ENCODE data around the gene SERPINB8. TPM values are rescaled to one million over a fixed set of nuclear protein-coding genes. Genes with fewer than 3 reads are reported as not detected.

The SERPINB8 gene
- total and polyA plus RNA-seq, 2 donors (not counting 1 experiment from before 2014, with no cell fraction given): 14.4 to 22.1 TPM

DNA sequence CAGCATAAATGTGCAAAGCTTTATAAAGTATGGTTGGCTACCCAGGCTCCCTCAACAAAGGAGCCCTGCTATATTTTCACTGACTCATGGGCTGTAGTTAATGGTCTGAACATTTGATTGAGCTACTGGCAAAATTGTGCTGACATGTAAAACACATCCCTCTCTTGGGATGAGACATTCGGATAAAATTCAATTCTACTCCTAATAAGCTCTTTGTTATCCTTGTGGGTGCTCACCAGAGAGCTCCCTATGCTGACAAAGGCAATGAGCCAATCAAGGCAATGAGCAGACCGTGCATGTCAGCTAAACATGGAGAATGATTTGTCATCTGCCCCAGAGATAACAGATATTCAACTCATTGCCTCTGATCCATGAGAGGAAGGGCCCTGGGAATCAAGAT is 27.7 kb downstream of the SERPINB8 start:
- Histone ChIP-seq H2AFZ (ENCODE audit: insufficient read depth, low read depth, low read length, poor library complexity, severe bottlenecking) (no peak overlapping the region), H3K4me3 (ENCODE audit: control extremely low read depth in 1 of 5, extremely low read depth in 1 of 5, insufficient read depth in 1 of 5, low read depth in 2 of 5, low read length in 4 of 5) (no peak overlapping the region), H3K36me3 (replicated peaks in 1 of 2; ENCODE audit: control extremely low read depth in 1 of 2, control insufficient read depth in 1 of 2, extremely low read depth in 1 of 2, insufficient read depth in 2 of 2, low read length in 1 of 2) (no peaks in the 10 kb centered on the region), H3K9ac (ENCODE audit: low read length) (no peak overlapping the region), H3K9me3 (ENCODE audit: control extremely low read depth in 1 of 3, control insufficient read depth in 2 of 3, insufficient read depth in 1 of 3, low read length in 2 of 3) (peaks cover 7 to 24% (median 21%) of the 10 kb centered on the region in 3 donors), H3K27me3 (replicated peaks in 1 of 4; ENCODE audit: control extremely low read depth in 1 of 4, control insufficient read depth in 3 of 4, insufficient read depth in 4 of 4, low read length in 3 of 4) (no peaks in the 10 kb centered on the region), H3K79me2 (ENCODE audit: control insufficient read depth, insufficient read depth, low read length) (no peaks in the 10 kb centered on the region), H3K27ac (ENCODE audit: low read length in 2 of 2) (no peak overlapping the region), H4K20me1 (ENCODE audit: control insufficient read depth, insufficient read depth, low read length, poor library complexity, severe bottlenecking) (no peaks in the 10 kb centered on the region), H3K4me2 (replicated peaks; ENCODE audit: low read depth, low read length, poor library complexity, severe bottlenecking) (no peak overlapping the region), H3K4me1 (ENCODE audit: control insufficient read depth in 2 of 2, insufficient read depth in 2 of 2, low read length in 2 of 2) (no peaks in the 10 kb centered on the region)
- Mint-ChIP-seq H3K27me3 (peaks cover 9% of the 10 kb centered on the region), H3K9me3 (ENCODE audit: insufficient read depth) (peaks cover 5% of the 10 kb centered on the region), H3K4me3 (no peak overlapping the region), H3K27ac (no peak overlapping the region), H3K4me1 (no peaks in the 10 kb centered on the region)
- POLR2A ChIA-PET: no interaction called here
- intact Hi-C loops (cut with micrococcal nuclease): no loop called here
- no peak for DNase-seq
- WGBS (ENCODE audit: insufficient coverage): 100% methylated on average over 2 of the region's 2 CpGs
- no peak for ATAC-seq (ENCODE audit: low read depth)
- CTCF ChIA-PET: interaction anchor here (1.0 to 4.9 kb wide), 3 partner anchors 13 to 34 kb away, joined by 3 to 50 read pairs (median 3); no protein-coding TSS in a partner anchor
- TF ChIP-seq, protein P1, sequence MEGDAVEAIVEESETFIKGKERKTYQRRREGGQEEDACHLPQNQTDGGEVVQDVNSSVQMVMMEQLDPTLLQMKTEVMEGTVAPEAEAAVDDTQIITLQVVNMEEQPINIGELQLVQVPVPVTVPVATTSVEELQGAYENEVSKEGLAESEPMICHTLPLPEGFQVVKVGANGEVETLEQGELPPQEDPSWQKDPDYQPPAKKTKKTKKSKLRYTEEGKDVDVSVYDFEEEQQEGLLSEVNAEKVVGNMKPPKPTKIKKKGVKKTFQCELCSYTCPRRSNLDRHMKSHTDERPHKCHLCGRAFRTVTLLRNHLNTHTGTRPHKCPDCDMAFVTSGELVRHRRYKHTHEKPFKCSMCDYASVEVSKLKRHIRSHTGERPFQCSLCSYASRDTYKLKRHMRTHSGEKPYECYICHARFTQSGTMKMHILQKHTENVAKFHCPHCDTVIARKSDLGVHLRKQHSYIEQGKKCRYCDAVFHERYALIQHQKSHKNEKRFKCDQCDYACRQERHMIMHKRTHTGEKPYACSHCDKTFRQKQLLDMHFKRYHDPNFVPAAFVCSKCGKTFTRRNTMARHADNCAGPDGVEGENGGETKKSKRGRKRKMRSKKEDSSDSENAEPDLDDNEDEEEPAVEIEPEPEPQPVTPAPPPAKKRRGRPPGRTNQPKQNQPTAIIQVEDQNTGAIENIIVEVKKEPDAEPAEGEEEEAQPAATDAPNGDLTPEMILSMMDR (IDR thresholded peaks at IDR 0.05): no peak
- TF ChIP-seq EZH2 (IDR thresholded peaks at IDR 0.05; ENCODE audit: borderline replicate concordance, insufficient read depth, low read depth, low read length, poor library complexity, severe bottlenecking): no peak

DNA sequence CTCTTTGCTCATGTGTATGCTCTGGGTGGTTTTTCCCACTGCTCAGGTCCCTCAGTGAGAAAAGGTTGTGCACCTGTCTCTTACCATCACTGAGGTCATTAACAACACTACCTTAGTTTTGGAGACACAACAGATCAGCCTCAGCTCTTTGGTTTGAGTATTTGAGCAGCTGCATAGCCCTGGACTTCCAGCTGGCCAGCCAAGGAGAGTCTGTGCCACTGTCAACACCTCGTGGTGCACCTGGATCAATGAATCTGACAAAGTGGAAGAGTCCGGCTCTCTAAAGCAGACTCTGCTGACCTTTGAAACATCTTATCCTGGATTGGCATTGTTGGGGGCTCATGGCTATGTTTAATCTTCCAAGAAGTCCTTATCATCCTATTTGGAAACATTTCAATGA is 30.0 kb downstream of the SERPINB8 start:
- Histone ChIP-seq H3K27ac (ENCODE audit: low read length in 2 of 2) (no peak overlapping the region), H3K4me2 (replicated peaks; ENCODE audit: low read depth, low read length, poor library complexity, severe bottlenecking) (no peak overlapping the region), H3K27me3 (replicated peaks in 1 of 4; ENCODE audit: control extremely low read depth in 1 of 4, control insufficient read depth in 3 of 4, insufficient read depth in 4 of 4, low read length in 3 of 4) (peaks cover 0 to 3% (median 0%) of the 10 kb centered on the region in 4 experiments), H3K79me2 (ENCODE audit: control insufficient read depth, insufficient read depth, low read length) (no peaks in the 10 kb centered on the region), H4K20me1 (ENCODE audit: control insufficient read depth, insufficient read depth, low read length, poor library complexity, severe bottlenecking) (no peaks in the 10 kb centered on the region), H2AFZ (ENCODE audit: insufficient read depth, low read depth, low read length, poor library complexity, severe bottlenecking) (no peak overlapping the region), H3K9ac (ENCODE audit: low read length) (no peak overlapping the region), H3K4me1 (ENCODE audit: control insufficient read depth in 2 of 2, insufficient read depth in 2 of 2, low read length in 2 of 2) (no peaks in the 10 kb centered on the region), H3K4me3 (ENCODE audit: control extremely low read depth in 1 of 5, extremely low read depth in 1 of 5, insufficient read depth in 1 of 5, low read depth in 2 of 5, low read length in 4 of 5) (no peak overlapping the region), H3K36me3 (replicated peaks in 1 of 2; ENCODE audit: control extremely low read depth in 1 of 2, control insufficient read depth in 1 of 2, extremely low read depth in 1 of 2, insufficient read depth in 2 of 2, low read length in 1 of 2) (no peaks in the 10 kb centered on the region), H3K9me3 (ENCODE audit: control extremely low read depth in 1 of 3, control insufficient read depth in 2 of 3, insufficient read depth in 1 of 3, low read length in 2 of 3) (peaks cover 7 to 30% (median 21%) of the 10 kb centered on the region in 3 donors)
- H3K4me3 Mint-ChIP-seq: no peak overlapping the region
- WGBS (ENCODE audit: insufficient coverage): 94% methylated on average over 2 of the region's 2 CpGs
- no peak for ATAC-seq (ENCODE audit: low read depth)
- H3K9me3 Mint-ChIP-seq (ENCODE audit: insufficient read depth): peaks cover 5% of the 10 kb centered on the region
- intact Hi-C loops (cut with micrococcal nuclease): no loop called here
- ChIA-PET POLR2A (no interaction called here), CTCF (interaction anchor here (0.6 to 1.3 kb wide), 2 partner anchors 9 to 1143 kb away, joined by 3 read pairs; no protein-coding TSS in a partner anchor)
- DNase-seq: no peak
- TF ChIP-seq, protein P1 (IDR thresholded peaks at IDR 0.05): no peak
- no peak for TF ChIP-seq EZH2 (IDR thresholded peaks at IDR 0.05; ENCODE audit: borderline replicate concordance, insufficient read depth, low read depth, low read length, poor library complexity, severe bottlenecking)
- H3K27me3 Mint-ChIP-seq: peaks cover 9% of the 10 kb centered on the region
- H3K4me1 Mint-ChIP-seq: no peaks in the 10 kb centered on the region
- H3K27ac Mint-ChIP-seq: no peak overlapping the region
